ENCODE measurements around the gene XKRX.

DNA sequence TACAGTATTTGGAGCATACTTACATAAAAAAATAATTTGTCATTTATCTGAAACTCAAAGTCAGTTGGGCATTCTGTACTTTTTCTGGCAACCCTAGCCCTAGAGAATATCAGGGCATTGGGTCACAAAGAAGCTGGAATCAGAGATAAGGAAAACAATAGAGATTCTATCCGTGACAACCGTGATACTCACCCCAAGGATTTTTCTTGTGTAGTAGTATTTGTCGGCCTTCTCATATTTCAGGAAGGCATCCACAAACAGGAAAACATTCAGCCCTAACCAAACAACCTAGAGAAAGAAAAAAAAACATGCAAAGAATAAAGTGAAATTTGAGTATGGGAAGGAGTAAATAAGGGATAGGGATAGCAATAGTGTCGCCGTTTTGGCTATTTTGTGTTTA lies 58.2 kb downstream of the XKRX start:
- TF ChIP-seq, protein P1, sequence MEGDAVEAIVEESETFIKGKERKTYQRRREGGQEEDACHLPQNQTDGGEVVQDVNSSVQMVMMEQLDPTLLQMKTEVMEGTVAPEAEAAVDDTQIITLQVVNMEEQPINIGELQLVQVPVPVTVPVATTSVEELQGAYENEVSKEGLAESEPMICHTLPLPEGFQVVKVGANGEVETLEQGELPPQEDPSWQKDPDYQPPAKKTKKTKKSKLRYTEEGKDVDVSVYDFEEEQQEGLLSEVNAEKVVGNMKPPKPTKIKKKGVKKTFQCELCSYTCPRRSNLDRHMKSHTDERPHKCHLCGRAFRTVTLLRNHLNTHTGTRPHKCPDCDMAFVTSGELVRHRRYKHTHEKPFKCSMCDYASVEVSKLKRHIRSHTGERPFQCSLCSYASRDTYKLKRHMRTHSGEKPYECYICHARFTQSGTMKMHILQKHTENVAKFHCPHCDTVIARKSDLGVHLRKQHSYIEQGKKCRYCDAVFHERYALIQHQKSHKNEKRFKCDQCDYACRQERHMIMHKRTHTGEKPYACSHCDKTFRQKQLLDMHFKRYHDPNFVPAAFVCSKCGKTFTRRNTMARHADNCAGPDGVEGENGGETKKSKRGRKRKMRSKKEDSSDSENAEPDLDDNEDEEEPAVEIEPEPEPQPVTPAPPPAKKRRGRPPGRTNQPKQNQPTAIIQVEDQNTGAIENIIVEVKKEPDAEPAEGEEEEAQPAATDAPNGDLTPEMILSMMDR (IDR thresholded peaks at IDR 0.05): no peak
- no peak for TF ChIP-seq POLR2A (IDR thresholded peaks at IDR 0.05)

All from testis (tissue), 2 donors.